Thymus (tissue), 11 donors: ENCODE data around the gene PSMD8. TPM values are rescaled to one million over a fixed set of nuclear protein-coding genes. Genes with fewer than 3 reads are reported as not detected.

Experiments
- DNase-seq, 9 donors: peaks; one replicate each; pipeline ENCODE4 v3.0.0-alpha.2; 2013; ENCODE audit warnings: low spot score in 9 of 9, low read depth in 6 of 9, missing footprints in 1 of 9
- H3K27ac ChIP-seq, 2 donors: one replicate each; pipeline ENCODE4 v1.5.1; 2013; ENCODE audit warnings: control low read depth in 1 of 2, low read depth in 1 of 2, low read length in 1 of 2, mild to moderate bottlenecking in 1 of 2, moderate library complexity in 1 of 2
- H3K27me3 ChIP-seq, 2 donors: one replicate each; pipeline ENCODE4 v1.5.1; 2013; ENCODE audit warnings: low read length in 1 of 2; ENCODE audit not compliant: control insufficient read depth in 2 of 2, insufficient read depth in 1 of 2
- H3K36me3 ChIP-seq, 2 donors: one replicate each; pipeline ENCODE4 v1.5.1; 2013; ENCODE audit warnings: low read length in 1 of 2, mild to moderate bottlenecking in 1 of 2, moderate library complexity in 1 of 2; ENCODE audit not compliant: control insufficient read depth in 2 of 2, insufficient read depth in 2 of 2
- H3K4me1 ChIP-seq, 2 donors: one replicate each; pipeline ENCODE4 v1.5.1; 2013; ENCODE audit warnings: low read length in 2 of 2; ENCODE audit not compliant: control insufficient read depth in 2 of 2, insufficient read depth in 2 of 2
- H3K4me3 ChIP-seq, 2 donors: one replicate each; pipeline ENCODE4 v1.5.1; 2013; ENCODE audit warnings: low read length in 2 of 2, control low read depth in 1 of 2, mild to moderate bottlenecking in 1 of 2
- H3K9me3 ChIP-seq, 2 donors: one replicate each; pipeline ENCODE4 v1.5.1; 2013; ENCODE audit warnings: low read length in 1 of 2, mild to moderate bottlenecking in 1 of 2; ENCODE audit not compliant: control insufficient read depth in 2 of 2, insufficient read depth in 1 of 2
- WGBS: extraction: QIAGEN DNeasy Blood & Tissue Kit; methylation state at CpG from one replicate; pipeline ENCODE4 v1.1.7; 2013; 5-methylcytosine and 5-hydroxymethylcytosine counted together
- polyA plus RNA-seq: library from polyadenylated mRNA; stranded (reverse); fragments of 200-250 nt; gene quantifications from one replicate; pipeline ENCODE4 v1.2.3, GENCODE V29; 2013
- total RNA-seq: library from RNA; stranded (reverse); fragments of 120-200 nt; gene quantifications from one replicate; pipeline ENCODE4 v1.2.4, GENCODE V29; 2013
- donor health status: healthy.

The PSMD8 gene
- total and polyA plus RNA-seq, 2 donors = 64.5 to 169 TPM

- Histone ChIP-seq H3K36me3 (peaks cover 42 to 54% of the 10 kb centered on the region in 2 donors), H3K9me3 (no peaks in the 10 kb centered on the region), H3K4me3 (no peak overlapping the region), H3K4me1 (peaks cover 17 to 23% of the 10 kb centered on the region in 2 donors), H3K27me3 (peaks cover 30 to 42% of the 10 kb centered on the region in 2 donors), H3K27ac (no peak overlapping the region)
- no peak for DNase-seq
- 98% methylated on average over 10 of the region's 10 CpGs for WGBS
These were observed 8.8 kb downstream of the PSMD8 start for GRCh38 chr19:38383184-38383583.

DNA sequence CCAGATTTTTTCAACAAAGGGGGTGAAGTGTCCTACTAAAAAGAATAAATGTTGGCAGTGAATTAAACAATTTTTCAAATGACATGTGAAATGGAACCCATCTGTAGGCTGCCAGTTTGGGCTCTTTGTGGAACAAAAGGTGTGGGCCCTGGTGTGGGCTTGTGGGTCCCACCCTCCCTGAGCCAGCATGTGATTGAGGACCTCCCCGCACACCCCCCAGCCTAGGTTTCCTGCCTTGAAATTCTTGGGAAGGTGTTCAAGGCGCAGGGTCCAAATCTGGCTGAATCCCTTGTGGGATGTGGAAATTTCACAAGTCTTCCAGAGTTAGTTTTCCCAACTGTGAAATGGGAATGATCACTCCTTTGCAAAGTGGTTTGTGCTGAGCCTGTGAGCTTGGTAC, 9.4 kb downstream of the PSMD8 start:
- H3K27me3 ChIP-seq = peaks cover 36 to 47% of the 10 kb centered on the region in 2 donors
- WGBS = 98% methylated on average over 2 of the region's 2 CpGs

DNA sequence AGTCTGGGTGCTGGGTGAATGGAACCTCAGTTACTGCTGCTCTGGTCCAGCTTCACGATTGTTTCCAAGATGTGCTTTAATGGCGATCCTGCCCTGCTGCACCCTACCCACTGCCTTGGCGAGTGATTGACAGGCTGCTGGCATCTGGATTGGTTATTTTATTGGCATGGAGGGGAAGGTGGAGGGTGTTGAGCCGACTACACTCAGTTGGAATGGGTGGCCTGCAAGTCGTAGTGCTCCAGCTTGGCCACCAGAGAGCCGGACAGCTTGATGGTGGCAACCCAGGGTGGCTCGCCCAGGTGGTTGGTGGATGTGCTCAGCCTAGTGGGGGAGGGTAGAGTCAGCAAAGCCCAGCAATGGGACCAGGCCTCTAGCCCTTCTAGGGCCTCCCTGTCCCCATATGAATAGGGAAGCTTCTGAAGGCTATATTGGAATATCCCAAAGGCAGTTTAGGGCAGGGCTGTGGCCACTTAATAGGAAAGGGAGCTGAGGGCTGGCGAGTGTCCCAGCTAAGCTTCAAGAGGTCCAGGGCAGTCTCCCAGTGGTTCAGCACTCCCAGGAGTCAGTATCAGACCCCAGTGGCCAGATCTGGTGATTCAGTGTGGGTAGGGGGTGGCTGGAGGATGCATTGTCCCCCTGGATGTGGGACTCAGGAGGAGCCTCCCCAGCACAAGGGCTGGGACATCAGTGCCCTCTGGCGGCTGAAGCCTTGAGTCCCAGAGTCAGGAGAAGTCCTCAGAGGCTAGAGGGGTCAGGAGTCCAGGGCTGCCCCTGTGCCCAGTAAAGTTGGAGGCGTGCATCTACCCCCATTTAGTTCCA, 10.0 kb downstream of the PSMD8 start:
- peaks cover 0 to 3% of the 10 kb centered on the region in 2 donors for H3K9me3 ChIP-seq
- H3K4me1 ChIP-seq = peaks cover 18 to 31% of the 10 kb centered on the region in 2 donors
- 99% methylated on average over 10 of the region's 10 CpGs for WGBS
- no peak overlapping the region for H3K4me3 ChIP-seq
- H3K36me3 ChIP-seq = peaks cover 37 to 48% of the 10 kb centered on the region in 2 donors
- H3K27me3 ChIP-seq = peaks cover 41 to 54% of the 10 kb centered on the region in 2 donors
- DNase-seq = no peak
- H3K27ac ChIP-seq = no peak overlapping the region

More for the DNA sequence above, 9.4 kb downstream of the PSMD8 start:
- H3K27ac ChIP-seq = no peak overlapping the region
- peaks cover 18 to 26% of the 10 kb centered on the region in 2 donors for H3K4me1 ChIP-seq
- H3K4me3 ChIP-seq = no peak overlapping the region
- H3K36me3 ChIP-seq = peaks cover 42 to 54% of the 10 kb centered on the region in 2 donors
- no peaks in the 10 kb centered on the region for H3K9me3 ChIP-seq
- DNase-seq = no peak

DNA sequence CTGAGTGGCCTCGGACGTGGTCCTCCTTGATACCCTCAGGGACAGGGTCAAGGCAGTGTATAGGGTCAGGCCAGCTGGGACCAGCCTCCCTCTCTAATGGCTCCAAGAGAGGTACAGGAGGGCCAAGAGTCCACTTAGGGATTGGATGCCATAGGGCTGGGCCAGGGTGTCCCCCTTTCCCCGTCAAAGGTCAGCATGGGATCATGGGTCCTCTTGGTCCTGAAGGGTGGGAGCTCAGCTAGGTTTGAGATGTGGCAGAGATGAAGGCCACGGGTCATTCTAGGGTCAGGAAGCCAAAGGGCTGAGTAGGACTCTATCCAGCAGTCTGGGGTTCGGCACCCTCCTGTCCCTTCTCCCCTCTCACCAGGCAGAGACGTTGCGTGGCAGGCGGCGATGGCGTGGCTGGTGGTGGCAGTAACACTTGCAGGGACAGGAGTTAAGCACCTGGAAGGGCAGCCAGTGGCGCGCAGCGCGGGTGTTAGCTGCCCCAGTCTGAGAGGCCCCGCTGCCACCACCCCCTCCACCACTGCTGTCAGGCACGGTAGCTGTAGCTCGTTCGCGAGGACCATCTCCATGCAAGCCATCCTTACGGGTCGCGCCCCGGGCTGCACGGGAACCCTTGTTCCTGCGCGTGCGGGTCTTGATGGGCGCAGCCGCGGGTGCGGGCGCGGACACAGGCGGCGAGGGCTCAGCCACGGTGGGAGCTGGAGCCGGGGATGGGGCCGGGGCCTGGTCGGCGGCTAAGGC, 10.9 kb downstream of the PSMD8 start:
- Histone ChIP-seq H3K4me1 (peaks cover 18 to 31% of the 10 kb centered on the region in 2 donors), H3K36me3 (peaks cover 35 to 43% of the 10 kb centered on the region in 2 donors), H3K27ac (no peak overlapping the region), H3K27me3 (peaks cover 49 to 62% of the 10 kb centered on the region in 2 donors), H3K9me3 (peaks cover 0 to 3% of the 10 kb centered on the region in 2 donors), H3K4me3 (no peak overlapping the region)
- no peak for DNase-seq
- 93% methylated on average over 40 of the region's 40 CpGs for WGBS

DNA sequence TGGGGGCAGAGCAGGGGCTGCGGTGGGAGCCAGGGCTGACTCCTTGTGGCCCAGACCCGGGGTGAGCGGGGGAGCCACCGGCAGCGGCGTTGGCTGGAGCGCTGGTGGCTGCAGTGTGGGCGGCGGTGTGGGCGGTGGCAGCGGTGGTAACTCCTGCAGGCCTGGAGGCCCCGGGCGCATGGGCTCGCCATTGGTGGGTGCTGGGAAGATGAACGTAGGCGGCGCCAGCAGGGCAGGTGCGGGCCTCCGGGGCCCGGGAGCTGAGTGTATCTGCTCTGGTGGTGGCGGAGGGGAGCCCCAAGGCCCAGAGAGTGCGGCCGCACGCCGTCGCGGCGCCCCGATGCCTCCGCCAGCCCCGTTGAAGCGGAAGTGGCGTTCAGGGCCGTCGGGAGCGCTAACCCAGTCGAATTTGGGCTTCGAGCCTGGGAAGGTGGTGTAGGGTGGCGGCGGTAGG, 11.5 kb downstream of the PSMD8 start:
- peak in 1 of 9 donors; percentile 18 for DNase-seq
- Histone ChIP-seq H3K36me3 (peaks cover 33 to 37% of the 10 kb centered on the region in 2 donors), H3K27me3 (peaks cover 54 to 68% of the 10 kb centered on the region in 2 donors), H3K9me3 (peaks cover 0 to 3% of the 10 kb centered on the region in 2 donors), H3K27ac (no peak overlapping the region), H3K4me1 (peaks cover 18 to 31% of the 10 kb centered on the region in 2 donors), H3K4me3 (no peak overlapping the region)
- 56% methylated on average over 40 of the region's 40 CpGs for WGBS

- peak overlapping the region in 1 of 2 donors; percentile 5 for H3K4me3 ChIP-seq
- peaks cover 18 to 31% of the 10 kb centered on the region in 2 donors for H3K4me1 ChIP-seq
- DNase-seq = no peak
- no peak overlapping the region for H3K27ac ChIP-seq
- WGBS = 48% methylated on average over 61 of the region's 61 CpGs
- peaks cover 0 to 3% of the 10 kb centered on the region in 2 donors for H3K9me3 ChIP-seq
- peaks cover 27 to 31% of the 10 kb centered on the region in 2 donors for H3K36me3 ChIP-seq
- H3K27me3 ChIP-seq = peaks cover 55 to 74% of the 10 kb centered on the region in 2 donors
These were observed 12.1 kb downstream of the PSMD8 start for GRCh38 chr19:38386300-38386970.

DNA sequence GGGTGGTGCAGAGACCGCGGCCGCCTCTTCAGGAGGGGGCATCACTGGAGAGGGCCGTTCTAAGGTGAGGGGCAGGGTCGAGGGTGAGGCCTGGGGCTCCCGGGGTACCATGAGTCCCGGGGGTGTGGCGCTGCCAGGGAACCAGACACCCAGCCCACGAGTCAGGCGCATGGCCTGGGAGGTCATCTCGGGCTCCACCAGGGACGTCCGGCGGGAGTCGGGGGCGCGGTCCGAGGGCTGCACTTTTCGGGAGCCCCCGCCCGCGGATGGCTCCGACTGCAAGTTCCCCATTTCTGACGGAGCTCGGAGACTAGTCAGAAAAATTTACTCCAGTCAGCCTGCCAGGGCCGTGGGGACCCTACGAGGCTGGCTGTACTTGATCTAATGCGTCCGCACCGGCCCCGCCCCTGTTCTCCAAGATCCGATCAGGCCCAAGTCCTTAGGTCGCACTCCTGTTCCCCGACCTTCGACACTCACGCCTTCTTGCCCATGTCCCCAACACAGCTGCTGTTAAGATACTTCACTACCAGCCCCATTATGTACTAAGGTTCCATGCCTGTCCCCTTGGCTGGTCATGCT, 12.7 kb downstream of the PSMD8 start:
- H3K9me3 ChIP-seq = peaks cover 0 to 3% of the 10 kb centered on the region in 2 donors
- H3K36me3 ChIP-seq = peaks cover 21 to 25% of the 10 kb centered on the region in 2 donors
- peaks cover 18 to 31% of the 10 kb centered on the region in 2 donors for H3K4me1 ChIP-seq
- H3K4me3 ChIP-seq = peak overlapping the region in 1 of 2 donors; percentile 49
- DNase-seq = no peak
- H3K27ac ChIP-seq = no peak overlapping the region
- 5% methylated on average over 36 of the region's 36 CpGs for WGBS
- H3K27me3 ChIP-seq = peaks cover 58 to 80% of the 10 kb centered on the region in 2 donors

DNA sequence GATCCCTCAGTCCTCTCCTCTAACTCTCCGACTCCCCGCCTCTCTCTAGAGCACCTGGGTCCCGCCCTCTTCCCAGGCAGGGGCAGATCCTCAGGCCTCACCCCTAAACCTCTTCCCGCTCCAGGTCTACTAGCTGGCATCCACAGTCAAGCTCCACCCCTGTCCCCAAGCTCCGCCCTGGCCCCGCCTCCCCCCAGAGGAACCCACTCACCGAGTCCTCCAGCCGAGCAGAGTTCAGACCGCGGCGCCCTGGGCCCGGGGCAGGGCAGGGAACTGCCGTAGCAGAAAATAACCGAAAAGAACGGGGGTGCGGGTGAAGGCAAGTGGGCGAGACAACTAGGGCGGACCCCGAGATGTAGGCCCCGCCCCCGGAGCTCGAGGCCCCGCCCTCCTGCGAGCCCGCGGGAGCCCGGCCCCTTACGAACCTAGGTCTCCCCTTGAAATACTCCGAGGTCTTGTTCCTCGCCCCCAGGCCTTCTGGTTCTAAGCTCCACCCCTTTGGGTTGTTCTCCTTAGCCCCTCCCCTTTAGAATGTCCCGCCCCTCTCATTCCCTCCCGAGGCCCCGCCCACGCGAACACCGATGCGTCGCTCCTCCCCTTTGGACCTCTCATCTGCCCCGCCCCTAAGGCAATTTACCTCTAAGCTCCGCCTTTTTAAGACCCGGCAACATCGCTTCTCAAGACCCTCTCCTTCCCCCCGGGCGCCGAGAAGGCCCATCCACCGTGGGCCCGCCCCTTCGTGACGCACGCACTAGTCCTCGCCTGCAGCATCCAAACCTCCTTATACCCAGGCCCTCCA, 13.4 kb downstream of the PSMD8 start, which contains the start of gene GGN:
Gene GGN (minus strand): TSS at position 485 of the 799 bp plus-strand sequence. CDS start 773 bp downstream, outside the sequence.
- Histone ChIP-seq H3K36me3 (peaks cover 17 to 19% of the 10 kb centered on the region in 2 donors), H3K4me1 (peaks cover 18 to 31% of the 10 kb centered on the region in 2 donors), H3K27me3 (peaks cover 60 to 86% of the 10 kb centered on the region in 2 donors), H3K27ac (no peak within 1 kb of the TSS), H3K4me3 (peak within 1 kb of the TSS; percentile 18 to 49), H3K9me3 (peaks cover 0 to 5% of the 10 kb centered on the region in 2 donors)
- peak in 3 of 9 donors; percentile 39 to 61 (median 48) for DNase-seq
- WGBS = 1% methylated on average over 51 of the region's 51 CpGs
